NCI-H748 (cell line): ENCODE results near the gene ABCA13.

Experiments
- DNase-seq: peaks from one replicate; lab custom pipeline; 2025; ENCODE audit not compliant: unreplicated experiment; lab: John Stamatoyannopoulos, UW

The ABCA13 gene

DNA sequence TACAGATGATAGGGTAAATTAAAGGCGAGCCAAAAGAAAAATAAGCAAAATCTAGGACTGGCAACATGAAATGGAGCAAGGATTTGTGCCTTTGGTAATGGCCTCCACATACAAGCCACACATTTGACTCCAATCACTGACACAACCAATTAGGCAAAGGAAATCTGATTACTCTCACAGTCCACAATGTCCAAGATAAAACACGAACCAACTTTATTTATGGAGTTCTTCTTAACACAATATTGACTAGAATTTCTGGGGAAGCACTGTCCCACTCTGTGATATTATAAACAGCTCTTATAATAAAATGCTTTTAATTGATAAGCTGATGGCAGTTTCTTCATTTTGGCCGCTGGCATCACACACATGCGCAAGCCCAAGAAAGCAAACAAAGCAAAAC is 334.2 kb downstream of the ABCA13 start:
- DNase-seq, result no peak

DNA sequence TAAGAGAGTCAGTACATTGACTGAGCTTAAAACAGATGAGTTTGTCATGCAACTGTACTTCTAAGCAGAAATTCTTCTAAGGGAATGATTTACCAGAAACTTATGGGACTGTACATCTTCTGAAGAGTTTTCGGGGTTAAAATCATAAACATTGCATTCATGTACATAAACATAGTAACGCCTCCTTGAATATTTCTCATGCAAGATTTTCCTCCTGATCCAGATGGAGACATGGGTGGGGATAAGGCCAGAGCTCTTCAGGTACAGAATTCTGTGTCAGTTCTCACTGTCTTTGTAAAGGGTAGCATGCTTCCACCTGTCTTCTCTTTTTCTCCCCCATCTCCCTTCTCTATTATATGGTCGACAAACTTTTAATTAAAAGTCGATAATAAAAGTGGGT is 335.3 kb downstream of the ABCA13 start:
- DNase-seq, result no peak

DNA sequence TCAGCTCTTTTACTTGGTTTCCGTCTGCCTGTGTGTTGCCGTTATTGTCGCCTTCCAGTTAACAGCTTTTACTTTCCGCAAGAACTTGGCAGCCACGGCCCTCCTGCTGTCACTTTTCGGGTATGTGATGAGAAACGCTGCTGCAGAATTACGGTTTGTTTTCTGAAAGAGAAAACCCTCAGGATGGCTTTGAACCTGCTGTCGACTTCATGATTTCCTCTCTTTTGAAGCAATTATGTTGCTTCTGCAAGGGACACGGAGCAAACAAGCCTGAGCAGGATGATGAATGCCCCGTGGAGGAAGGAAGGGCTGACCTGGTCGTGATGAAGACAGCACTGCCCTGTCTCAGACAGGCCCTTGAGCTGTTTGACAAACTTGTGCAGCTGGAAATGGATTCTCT is 339.8 kb downstream of the ABCA13 start:
- no peak for DNase-seq

DNA sequence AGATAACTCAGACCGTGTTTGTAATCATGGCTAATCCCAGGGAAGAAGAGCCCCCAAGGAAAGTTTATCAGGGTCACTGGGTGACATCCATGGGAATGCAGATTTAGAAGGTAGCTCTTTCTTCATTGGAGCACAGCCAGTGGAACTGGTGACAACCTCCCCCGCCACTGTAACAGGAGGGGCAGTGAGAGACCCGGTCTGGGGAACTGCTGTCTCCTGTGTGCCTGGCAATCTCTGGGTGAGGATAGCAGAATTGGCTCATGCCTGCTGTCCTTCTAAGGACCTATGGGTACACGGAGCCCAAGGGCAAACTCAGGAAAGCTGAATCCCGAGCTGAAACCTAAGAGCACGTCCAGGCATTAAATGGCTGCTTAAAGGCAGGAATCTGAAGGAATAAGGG is 341.6 kb downstream of the ABCA13 start:
- no peak for DNase-seq

DNA sequence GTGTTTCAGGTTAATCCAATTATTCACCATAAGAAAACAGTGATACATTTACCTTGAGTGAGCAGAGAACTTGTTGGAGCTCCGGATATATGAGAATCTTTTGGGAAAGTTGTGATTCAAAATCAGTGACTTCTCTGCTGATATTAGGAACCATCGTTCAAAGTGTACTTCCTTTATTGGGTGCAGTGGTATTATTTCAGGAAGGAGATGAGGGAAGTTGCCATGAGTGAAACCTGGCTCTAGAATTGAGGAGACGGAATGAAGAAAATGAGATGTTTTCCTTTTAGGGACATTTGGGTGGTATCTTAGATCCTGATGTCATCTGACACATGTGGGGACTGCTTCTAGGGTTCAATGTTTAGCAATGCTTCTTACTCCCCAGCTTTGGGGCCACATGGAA is 343.9 kb downstream of the ABCA13 start:
- no peak for DNase-seq

DNA sequence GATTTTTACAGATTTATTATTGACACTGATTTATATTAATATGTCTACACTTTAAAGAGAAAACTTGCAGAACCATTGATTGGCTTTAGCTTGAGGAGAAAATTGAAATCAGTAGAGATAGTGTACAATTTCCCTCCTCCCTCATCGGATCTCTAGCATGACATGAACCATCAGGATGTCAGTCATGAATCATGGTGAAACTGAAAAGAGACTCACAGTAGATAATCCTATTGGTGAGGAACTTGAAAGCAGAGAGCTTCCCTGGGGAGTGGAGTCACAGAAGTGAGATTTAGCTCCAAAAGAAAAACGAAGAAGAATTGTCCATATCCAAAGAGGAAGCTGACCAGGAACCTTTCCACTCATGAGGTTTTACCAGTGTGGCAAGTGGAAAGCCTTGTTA is 346.8 kb downstream of the ABCA13 start:
- DNase-seq, result no peak

DNA sequence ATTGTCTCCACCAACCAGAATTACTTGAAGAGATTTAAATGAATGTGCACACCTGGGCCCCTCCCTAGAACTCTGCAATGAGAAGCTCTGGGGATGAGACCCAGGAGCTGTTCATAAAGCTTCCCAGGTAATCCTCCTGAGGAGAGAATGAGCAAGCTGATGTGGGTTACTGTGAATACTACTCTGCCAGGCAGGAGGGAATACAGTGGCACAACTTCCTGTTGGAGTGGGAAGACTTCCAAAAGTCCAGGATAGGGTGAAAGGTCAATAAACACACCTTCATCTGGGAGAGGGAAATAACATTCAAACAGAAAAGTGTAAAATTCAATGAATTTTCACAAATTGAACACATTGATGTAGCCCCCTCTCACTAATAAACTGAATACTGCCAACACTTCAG is 351.4 kb downstream of the ABCA13 start:
- no peak for DNase-seq

DNA sequence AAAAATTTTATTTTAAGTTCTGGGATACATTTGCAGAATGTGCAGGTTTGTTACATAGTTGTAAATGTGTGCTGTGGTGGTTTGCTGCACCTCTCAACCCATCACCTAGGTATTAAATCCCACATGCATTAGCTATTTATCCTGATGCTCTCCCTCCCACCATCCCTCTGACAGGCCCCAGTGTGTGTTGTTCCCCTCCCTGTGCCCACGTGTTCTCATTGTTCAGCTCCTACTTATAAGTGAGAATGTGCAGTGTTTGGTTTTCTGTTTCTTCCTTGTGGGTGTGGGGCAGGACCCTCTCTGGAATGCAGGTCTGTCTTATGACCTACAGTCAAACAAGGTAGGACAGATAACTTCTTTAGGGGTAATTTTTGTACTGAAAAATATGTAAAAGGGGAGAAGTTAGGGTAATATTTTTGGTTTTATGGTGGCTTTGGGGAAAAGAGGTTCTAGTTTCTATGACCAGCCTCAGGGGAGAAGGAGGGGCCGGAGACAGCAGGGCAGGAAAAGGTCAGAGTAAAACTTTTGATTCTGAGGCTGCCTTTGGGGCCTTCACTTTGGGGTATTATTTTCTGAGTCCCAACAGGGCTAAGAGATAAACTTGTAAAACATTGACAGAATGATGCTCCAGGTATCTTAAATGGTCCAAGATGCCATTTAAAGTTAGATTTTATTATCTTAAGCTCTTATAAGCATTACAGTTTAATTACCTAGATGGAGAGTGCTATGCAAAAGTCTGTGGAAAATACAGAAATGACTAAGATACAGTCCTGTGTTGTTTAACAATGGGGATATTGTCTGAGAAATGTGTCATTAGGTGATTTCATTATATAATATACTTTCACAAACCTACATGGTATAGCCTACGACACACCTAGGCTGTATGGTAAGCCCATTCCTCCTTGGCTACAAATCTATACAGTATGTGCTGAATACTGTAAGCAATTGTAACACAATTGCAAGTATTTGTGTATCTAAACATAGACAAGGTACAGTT is 354.8 kb downstream of the ABCA13 start:
- DNase-seq, result no peak

DNA sequence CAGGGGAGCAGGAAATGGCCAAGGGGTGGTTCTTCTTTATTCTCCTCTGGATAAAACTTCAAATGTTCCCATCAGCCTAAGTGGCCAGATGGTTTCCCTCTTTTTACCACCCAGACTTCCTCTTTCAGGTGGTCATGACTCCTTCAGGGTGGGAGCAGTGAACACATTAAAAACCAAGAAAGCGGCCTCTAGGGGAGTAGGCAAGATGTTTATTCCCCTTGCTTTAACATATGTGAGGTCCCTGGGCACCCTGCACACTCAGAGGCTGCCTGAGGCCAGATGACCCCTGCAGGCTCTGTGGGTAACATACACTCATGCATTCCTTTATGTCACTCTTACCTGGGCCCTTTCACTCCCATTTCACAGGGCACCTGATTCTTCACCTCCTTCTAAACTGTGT is 357.4 kb downstream of the ABCA13 start:
- no peak for DNase-seq

DNA sequence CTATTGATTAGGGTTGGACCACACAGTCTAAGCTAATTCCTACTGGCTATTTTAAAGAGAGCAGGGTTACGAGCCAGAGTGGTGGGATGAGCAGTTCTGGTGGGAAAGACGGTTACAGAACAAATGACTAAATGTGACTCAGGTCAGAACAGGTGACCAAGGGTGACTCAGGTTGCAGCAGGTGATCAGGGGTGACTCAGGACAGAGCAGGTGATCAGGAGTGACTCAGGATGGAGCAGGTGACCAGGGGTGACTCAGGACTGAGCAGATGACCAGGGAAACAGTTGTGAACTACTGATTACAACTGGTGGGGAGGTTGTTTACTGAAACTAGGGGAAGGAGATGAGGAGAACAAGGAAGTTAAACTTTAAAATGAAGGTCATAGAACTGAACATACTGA is 366.3 kb downstream of the ABCA13 start:
- no peak for DNase-seq

DNA sequence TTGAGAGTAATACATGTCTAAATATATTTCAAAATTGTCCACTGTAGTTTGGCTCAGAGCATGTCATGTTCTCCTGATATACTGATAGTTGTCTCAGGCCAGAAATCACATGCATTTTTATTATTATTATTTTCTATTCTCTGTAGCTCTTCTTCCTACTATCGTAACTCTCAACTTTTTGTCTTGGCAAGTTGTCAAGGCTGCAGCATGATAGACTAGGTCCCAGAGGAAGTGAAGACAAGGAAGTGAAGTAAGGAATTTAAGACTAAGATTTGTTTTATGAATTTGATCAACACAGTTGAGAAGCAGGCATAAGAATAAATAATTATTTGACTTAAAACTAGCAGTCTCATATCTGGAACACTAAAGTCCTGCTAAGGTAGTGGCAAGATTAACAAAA is 369.5 kb downstream of the ABCA13 start:
- DNase-seq, result no peak

DNA sequence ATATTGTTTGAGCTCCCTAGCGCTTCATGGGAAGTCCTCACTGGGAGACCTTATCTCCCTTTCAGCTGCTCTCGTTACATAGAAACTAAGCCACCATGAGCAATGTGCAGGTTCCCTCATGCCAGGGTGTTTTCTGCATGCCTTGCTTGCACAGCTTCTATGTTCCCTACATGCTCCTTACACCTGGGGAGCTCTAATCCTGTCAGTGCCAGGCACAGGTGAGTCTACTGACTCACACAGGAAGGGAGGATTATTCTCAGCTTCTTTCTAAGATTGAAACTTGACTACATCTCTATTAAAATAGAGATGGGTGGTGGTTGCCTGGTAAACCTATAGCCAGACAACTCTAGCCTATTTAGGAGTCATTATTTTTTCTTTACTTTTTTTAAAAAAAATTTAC is 377.4 kb downstream of the ABCA13 start:
- no peak for DNase-seq

DNA sequence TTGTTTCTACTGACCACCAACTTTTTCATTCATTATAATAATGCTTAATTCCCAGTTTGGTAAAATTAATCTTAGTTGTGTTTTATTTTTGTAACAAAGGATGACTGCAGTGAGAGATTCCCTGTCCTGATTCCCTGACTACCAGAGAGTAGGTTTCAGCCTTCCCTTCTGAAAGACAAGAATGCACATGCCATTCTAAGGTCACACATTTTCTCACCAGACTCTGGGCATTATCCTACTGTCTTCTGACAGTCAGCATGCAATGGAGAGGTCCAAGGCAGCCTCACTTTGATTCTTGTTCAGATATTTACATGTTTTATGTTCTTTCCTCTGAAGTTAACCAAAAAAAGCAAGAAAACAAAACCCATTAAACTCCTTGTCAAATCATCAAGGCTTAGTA is 380.4 kb downstream of the ABCA13 start:
- DNase-seq, result no peak

DNA sequence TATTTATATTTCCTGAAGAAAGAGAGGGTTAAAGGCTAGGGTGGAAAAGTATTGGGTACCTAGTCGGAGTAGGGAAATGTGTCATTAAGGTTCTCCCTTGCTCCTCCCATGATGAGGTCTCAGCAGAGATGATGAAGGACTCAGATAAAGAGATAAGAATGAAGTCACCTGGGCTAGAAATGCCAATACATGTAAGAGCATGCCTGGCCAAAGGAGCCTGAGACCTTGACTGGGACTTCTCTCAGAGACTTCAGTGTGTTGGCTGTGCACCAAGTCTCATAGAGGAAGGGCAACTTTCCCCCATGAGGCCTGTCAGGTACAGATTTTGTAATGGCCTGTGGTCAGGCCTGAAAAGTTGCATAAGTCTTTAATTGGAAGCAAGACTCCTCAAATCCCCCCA is 392.1 kb downstream of the ABCA13 start:
- DNase-seq, result no peak

DNA sequence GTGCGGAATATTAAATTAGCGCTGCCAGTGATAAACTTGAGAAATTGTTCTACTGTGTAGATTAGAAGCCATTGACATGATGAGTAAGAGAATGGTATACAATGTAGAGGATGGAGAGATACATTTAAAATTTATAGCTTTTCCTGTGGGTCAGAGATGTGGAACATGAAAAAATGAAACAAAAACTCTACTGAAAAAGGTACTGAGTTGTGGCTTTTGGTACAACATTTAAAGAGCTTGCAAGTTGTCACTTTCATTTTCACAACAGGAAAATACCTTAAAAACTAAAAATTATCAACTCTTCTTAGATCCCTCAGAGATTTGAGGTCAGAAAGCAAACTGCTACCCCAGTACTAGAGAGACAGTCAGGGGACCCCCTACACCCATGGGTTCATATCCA is 404.3 kb downstream of the ABCA13 start:
- no peak for DNase-seq

DNA sequence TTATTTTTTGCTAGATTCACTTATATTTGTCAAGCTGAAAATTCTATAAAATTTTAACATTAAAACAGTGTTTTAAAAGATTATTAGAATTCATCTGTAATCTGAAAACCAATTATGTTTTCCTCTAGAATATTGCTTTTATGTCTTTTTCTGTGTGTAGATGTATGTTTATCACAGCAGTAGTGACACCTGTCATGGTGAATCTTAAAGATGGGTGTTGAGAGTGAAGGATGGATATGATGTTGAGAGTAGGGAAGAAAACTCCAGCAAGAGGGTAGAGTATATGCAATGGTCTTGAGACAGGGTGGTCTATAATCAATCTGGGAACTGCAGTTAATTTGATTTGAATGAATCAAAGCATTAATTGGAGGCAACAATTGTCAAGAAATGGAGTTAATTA is 416.2 kb downstream of the ABCA13 start:
- no peak for DNase-seq

DNA sequence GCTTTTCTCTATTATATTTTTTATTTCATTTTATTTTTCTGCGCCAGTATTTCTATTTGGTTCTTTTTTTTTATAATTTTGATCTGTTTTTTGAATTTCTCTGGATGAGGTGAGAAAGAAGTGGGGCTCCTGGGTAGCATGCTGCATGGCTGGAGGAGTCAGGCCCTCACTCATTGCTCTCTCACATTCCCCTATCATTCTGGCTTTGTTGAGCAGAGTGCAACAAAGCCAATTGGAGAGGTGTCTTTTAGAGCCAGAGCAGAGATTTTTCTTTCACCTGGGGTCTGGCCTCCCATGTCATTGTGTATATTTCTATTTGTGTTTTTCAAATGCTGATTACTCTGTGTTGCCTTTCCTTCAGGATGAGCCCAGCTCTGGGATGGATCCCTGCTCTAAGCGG is 423.1 kb downstream of the ABCA13 start:
- no peak for DNase-seq

DNA sequence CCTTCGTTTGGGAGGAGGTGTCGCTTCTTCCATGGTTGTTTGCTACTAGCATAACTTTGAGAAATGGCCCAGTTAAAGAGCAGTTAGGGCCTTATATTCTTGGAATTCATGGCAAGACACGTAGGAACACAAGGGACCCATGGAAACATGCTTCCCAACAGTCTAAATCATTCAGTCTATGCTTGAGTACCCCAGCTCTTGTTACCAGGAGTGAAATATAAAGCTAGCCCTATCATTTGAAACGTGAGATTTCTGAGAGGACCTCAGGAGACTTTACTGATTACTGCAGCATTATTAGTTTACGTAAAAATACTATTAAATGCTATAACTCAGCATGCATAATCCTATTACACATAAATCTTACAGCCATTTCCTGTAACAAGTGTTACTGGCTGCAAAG is 424.5 kb downstream of the ABCA13 start:
- DNase-seq, result no peak

DNA sequence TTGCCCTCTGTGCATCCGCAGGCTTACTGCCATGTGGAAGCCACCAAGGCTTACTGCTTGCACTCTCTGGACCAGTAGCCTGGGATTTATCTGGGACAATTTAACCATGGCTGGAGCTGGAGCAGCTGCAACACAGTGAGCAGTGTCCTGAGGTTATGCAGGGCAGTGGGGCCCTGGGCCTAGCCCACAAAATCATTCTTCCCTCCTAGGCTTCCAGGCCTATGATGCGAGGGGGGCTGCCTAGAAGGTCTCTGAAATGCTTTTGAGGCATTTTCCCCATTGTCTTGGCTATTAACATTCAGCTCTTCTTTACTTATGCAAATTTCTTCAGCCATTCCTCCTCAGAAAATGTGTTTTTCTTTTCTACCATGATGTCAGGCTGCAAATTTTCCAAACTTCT is 439.4 kb downstream of the ABCA13 start:
- no peak for DNase-seq

DNA sequence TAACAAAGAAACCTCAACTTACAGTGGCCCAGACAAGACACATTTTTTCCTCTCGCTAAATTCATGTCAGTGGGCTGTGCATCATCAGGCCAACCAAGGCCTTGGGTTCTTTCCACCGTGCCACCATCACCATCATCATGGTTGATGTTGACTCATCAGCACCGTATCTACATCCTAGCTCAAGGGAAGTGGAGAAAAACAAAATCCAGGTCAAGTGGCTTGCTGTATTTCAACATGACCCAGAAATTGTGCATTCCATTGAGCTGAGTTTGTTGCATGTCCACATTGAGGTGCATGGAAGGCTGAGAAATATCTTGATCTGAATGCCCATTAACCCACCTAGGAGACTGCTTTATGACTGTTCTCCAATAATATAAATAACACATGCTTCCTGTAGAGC is 440.7 kb downstream of the ABCA13 start:
- no peak for DNase-seq

DNA sequence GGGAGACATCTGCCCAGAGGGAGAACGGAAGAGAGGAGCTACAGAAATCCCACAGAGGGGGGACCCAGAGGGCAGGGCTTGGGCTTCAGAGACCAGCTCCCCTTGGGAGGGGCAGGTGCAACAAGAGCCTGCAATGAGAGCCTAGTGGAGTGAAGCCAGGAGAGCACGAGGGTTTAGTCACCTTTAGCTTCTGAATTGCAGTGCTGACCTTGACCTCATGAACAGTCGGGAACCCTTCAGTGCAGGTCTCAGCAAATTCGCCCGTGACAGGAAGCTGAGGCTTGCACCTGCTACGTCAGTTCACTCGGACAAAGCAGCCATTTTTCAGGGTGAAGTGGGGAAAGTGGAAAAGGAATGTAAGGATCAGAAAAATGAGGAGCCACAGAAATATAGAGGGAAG is 446.2 kb downstream of the ABCA13 start:
- DNase-seq, result no peak

DNA sequence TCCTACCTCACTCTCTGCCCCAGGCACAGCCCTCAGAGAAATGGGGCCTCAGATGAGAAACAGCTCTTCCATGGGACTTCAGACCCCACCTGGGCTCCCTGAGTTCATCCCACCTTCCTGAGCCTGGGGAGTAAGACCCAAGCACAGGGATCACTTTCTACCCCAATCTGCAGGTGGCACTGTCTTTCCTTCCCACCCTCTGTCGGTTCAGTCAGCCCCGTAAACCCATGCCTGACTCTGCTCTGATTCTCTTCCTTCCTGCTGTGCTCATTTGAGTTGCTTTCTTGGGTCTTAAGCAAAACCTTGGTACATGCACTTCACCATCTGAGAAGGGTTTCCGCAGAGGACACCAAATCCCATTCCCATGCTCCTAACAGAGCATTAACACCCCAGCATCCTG is 446.7 kb downstream of the ABCA13 start:
- DNase-seq, result peak; percentile 27

DNA sequence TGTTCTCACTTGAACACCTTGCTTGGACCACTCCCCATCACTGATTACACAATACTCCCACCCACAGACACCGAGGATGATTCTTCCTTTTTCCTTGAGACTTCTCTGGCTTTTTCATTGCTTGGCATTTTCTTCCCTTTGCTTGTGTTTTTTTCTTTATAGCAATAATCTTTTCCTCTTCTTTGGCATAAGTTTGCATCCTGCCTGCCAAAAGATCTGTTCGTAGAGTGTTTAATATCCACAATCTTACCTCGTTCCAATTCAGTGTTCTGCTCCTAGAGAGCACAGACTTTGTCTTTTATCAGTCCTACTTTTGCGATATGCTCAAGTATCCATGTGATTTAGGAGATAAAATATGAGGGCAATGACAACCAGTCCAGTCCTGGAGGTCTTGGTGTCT is 449.8 kb downstream of the ABCA13 start:
- no peak for DNase-seq
